Left ventricle myocardium superior (tissue), 1 donor: ENCODE data around the gene DEXI. TPM values are rescaled to one million over a fixed set of nuclear protein-coding genes. Genes with fewer than 3 reads are reported as not detected.
"Not testable (repeated sequence)": the region's sequence is repeated elsewhere in the genome, so short reads cannot be mapped to it uniquely, and the experiment has no call there.

Experiments
- ATAC-seq: fragments of 200-7000 bp; cut with Tn5 transposase; one replicate; pipeline ENCODE4 v1.9.1; 2020; ENCODE audit warnings: mild to moderate bottlenecking, moderate library complexity
- DNase-seq: peaks from one replicate; pipeline ENCODE4 v3.0.0-alpha.2; 2020
- intact Hi-C: fragments of 100-400 bp; cut with micrococcal nuclease; formaldehyde crosslinking; loops from one replicate; pipeline ENCODE4 v1.11.0; 2022
- total RNA-seq: library from RNA; stranded (reverse); fragmentation: NEBNext Ultra II Directional; extraction: Animal tissue kit (Norgen Biotek cat#: 25700); gene quantifications from one replicate; pipeline ENCODE4 v1.2.1, GENCODE V29; 2021
- donor health status: DM: no; HTN: yes; CAD: no; lungs with severe emphysema.

The DEXI gene
- total RNA-seq, 1 donor from 2014 or later, result 124 TPM

- DNase-seq (no peak), ATAC-seq (no peak)
- intact Hi-C loops, result no loop called here
These were observed 4.0 kb upstream of the DEXI start for GRCh38 chr16:10946308-10946707.

- intact Hi-C loops, result no loop called here
- DNase-seq (no peak), ATAC-seq (no peak)
These were observed 3.0 kb upstream of the DEXI start for GRCh38 chr16:10945065-10945787.

- peak; percentile 79 for ATAC-seq
- peak; percentile 99 for DNase-seq
- intact Hi-C loops, result no loop called here
These were observed 2.2 kb upstream of the DEXI start, which contains the start of gene CLEC16A for GRCh38 chr16:10944249-10945064. TSS of gene CLEC16A (plus strand) at chr16:10944564. CDS start at chr16:10944718, 154 bp downstream.

- ATAC-seq (no peak), DNase-seq (no peak)
- intact Hi-C loops, result no loop called here
These were observed 741 bp upstream of the DEXI start for GRCh38 chr16:10943064-10943353.

- intact Hi-C loops, result not testable (repeated sequence)
- DNase-seq (peak; percentile 40), ATAC-seq (peak; percentile 1)
These were observed 325 bp downstream of the DEXI start for GRCh38 chr16:10941935-10942351.

- DNase-seq (no peak), ATAC-seq (no peak)
- intact Hi-C loops, result no loop called here
These were observed 938 bp downstream of the DEXI start for GRCh38 chr16:10941127-10941933.

GRCh38 chr16:10940501-10941079 lies 1.7 kb downstream of the DEXI start:
- intact Hi-C loops, result no loop called here
- DNase-seq (peak; percentile 45), ATAC-seq (peak; percentile 1)

- no peak for DNase-seq
- intact Hi-C loops, result no loop called here
- ATAC-seq, result no peak
These were observed 2.5 kb downstream of the DEXI start for GRCh38 chr16:10939649-10940234.

- no peak for ATAC-seq
- intact Hi-C loops, result no loop called here
- DNase-seq, result no peak
These were observed 3.2 kb downstream of the DEXI start for GRCh38 chr16:10938796-10939648.

- DNase-seq (no peak), ATAC-seq (no peak)
- intact Hi-C loops, result no loop called here
These were observed 3.9 kb downstream of the DEXI start for GRCh38 chr16:10938321-10938720.

- ATAC-seq, result peak; percentile 17
- DNase-seq, result peak; percentile 60
- intact Hi-C loops, result no loop called here
These were observed 5.0 kb downstream of the DEXI start for GRCh38 chr16:10937068-10937859.

GRCh38 chr16:10936272-10936984 lies 5.8 kb downstream of the DEXI start:
- DNase-seq, result no peak
- no peak for ATAC-seq
- intact Hi-C loops, result no loop called here

- DNase-seq (no peak), ATAC-seq (no peak)
- intact Hi-C loops, result no loop called here
These were observed 6.9 kb downstream of the DEXI start for GRCh38 chr16:10935226-10935915.

- intact Hi-C loops, result no loop called here
- ATAC-seq, result no peak
These were observed 7.8 kb downstream of the DEXI start for GRCh38 chr16:10934325-10935107.

GRCh38 chr16:10933865-10934264 lies 8.4 kb downstream of the DEXI start:
- intact Hi-C loops, result no loop called here
- DNase-seq, result no peak
- peak; percentile 20 for ATAC-seq

More at GRCh38 chr16:10934325-10935107, 7.8 kb downstream of the DEXI start:
- DNase-seq, result no peak
